NT2/D1 (cell line): Measurements from ENCODE around the gene NME7.

Source experiments
- SUZ12 ChIP-seq: IDR thresholded peaks from 2 replicates; pipeline ENCODE4 v1.6.1; 2011; ENCODE audit not compliant: insufficient read length, insufficient read depth; ENCODE audit errors: extremely low read depth
- YY1 ChIP-seq: IDR thresholded peaks from 2 replicates; pipeline ENCODE4 v1.6.1; 2011; ENCODE audit not compliant: insufficient read length, insufficient read depth

DNA sequence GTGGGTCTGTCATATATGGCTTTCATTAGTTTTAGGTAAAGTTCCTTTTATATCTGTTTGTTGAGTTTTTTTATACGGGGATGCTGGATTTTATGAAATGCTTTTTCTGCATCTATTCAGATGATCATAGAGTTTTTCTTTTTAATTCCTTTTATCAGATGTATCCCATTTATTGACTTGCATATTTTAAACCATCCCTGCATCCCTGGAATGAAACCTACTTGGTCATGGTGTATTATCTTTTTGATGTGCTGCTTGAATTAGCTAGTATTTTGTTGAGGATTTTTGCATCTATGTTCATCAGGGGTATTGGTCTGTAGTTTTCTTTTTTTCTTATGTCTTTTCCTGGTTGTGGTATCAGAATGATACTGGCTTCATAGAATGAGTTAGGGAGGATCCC is 118.0 kb downstream of the NME7 start:
- TF ChIP-seq YY1 = no peak
- no peak for TF ChIP-seq SUZ12
